GM19193 (cell line): Measurements from ENCODE around the gene TC2N.

Experiments
- POLR2A ChIP-seq: IDR thresholded peaks from 4 replicates; pipeline ENCODE4 v1.6.1; 2011; ENCODE audit not compliant: insufficient read depth, insufficient read length; ENCODE audit errors: extremely low read depth

Gene TC2N

DNA sequence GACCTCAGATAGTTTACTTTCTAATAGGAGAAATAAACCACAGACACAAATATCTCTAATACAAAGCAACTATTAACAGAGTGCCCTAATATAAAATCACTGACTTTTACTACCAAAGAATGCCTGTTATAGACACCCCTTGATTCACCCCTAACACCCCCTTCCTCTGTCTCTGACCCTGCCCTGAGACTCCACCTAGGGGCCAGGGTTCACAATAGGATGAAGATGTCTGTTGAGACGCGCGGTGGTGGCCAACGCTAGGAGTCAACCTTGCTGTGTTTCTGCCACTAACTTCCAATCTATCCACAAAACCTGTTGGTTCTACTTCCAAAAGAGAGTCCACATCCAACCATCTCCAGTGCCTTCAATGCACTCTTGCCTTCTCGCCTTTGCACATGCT, 10.9 kb upstream of the TC2N start:
- no peak for TF ChIP-seq POLR2A

DNA sequence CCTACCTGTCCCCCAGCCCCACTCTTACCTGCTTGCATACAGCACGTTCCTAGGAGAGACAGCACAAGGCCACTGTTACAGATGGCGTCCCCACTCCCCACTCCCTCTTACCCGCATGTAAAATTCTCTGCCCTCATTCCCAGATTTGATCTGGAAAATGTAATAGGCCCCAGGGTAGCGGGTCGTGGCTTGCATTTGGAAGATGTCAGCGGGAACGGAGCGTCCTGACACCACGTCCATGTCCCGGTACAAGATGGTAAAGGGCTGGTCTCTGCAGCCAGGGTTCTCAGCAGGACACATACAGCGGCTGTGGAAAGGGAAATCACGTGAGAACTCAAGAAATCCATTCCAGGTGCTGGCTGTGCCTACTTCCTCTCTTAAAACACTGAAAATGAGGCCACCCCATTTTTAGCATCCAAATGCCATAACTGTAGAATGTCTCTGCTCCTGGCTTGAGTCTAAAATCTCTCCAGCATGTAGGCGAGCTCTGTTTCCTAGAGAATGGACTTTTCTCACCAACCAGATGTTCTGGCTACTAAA, 10.1 kb upstream of the TC2N start:
- TF ChIP-seq POLR2A: no peak

DNA sequence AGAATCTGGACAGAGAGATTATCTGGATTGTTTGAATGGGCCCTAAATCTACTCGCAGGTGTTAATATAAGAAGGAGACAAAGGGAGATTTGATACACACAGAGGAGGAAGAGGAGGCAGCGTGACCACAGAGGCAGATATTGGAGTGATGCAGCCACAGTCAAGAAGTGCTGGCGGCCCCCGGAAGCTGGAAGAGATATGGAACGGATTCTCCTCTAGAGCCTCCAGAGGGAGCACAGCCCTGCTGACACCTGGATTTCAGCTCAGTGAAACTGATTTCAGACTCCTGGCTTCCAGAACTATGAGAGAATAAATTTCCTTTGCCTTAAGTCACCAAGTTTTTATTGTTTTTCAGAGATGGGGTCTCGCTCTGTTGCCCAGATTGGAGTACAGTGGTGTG, 9.2 kb upstream of the TC2N start:
- TF ChIP-seq POLR2A: no peak

DNA sequence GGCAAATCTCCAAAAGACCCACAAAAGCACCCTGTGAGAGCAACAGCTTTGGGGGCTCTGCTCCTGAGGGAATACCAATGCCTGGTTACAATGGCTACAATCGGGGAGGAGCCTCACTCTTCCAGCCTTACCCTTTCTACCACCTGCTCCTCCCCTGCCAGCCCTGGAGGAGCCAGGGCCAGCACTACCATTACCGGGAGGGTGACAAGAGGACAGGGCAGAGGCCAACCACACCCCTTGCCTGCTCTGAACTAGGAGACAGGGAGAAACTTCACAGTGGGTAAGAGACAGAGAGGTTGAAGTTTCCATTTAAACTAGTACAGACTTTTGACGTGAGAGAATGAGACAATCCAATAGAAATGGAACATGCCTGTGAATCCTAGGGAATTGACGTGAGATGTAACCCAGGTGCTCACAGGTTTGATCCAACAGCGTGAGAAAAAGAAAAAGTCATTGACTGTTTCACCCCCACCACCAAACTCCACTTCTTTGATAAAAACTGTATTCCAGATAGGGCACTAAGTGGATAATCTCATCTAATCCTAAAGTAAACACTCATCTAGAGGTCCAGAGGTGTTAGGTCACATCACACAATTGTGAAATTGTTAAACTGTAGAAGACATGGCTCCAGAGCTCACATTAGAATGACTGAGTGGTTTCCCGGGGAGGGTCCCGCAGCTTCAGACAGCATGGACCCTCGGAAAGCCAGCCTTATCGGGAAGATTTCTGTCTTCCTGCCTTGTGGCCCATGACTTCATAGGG, 8.4 kb upstream of the TC2N start:
- TF ChIP-seq POLR2A: no peak

DNA sequence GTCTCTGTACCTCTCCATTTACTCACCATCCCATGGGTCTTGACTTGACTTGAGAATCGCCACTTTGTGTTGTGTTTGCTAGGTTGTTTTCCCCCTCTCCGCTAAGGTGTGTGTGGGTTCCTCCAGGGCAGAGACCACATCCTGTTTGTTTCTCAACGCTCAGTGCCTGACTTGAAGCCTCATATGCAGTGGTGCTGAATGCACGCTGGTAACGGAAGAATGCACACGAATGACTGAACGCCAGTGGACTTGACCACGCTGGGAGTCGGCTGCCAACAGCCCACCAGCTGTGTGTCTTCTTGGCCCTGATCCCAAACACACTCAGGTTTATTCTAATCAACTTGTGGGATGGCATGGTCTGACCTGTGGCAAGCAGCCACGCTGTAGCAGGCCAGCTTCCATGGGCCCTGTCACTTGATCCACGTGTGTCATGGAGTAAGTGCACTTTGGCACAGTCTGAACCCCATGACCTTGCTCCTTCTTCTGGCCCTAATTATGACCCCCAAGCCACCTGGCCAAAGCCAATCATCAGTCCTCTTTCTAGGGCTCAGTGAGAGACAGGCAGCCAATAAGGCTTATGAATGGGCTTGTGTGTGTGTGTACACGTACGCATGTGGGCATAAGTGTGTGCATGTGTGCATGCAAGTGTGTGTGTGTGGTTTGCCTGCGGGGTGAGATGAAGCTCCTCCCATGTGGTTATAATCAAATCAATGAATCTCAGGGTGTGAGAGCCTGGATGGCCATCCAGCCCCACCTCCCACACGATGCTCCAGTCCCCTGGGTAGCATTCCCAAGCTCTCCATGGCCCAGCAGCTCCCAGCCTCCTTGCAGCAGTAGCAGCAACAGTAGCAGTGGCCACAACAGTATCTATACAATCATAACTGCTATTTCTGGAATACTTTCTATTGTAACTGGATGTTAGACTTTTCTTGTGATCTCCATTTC, 6.4 kb upstream of the TC2N start:
- no peak for TF ChIP-seq POLR2A

DNA sequence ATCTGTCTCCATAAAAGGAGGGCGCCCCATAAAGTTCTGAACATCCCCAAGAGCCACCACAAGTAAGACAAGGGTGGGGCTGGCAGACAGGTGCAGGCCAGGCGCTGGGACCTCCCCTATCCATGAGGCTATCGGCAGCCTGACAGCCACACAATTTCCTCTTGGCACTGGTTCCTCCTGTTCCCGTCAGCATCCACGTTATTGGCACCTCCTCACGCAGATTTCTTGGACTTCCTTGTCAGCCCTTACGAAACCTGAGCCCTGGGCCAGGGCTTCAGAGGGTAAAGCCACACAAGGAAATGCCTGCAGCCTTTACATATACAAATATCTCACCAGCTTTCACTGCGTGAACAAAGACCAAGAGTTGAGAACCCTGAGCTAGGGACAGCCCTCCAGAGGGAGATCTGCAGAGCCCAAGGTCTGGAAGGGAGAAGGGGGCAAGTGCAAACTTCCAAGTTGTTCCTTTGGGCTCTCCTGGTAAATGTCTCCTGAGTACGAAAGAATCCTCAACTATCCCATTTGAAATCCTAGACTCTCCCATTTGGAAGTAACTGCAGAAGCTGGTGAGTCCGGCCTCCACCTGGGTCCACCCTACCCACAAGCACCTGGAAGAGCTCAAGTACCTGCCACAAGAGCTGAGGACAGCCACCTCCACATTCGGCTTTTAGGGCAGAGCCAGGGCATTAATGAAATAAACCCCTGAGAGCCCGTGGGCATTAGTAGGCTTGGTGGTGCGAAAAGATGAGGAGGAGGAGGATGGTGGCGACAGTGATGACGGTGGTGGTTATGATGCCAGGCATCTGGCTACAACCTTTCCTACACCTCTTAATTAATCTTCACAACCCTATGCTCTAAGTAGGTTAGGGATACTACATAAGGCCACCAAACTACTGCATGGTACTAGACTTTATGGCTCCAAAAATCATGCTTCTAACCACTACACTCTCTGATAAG, 5.5 kb upstream of the TC2N start:
- no peak for TF ChIP-seq POLR2A

DNA sequence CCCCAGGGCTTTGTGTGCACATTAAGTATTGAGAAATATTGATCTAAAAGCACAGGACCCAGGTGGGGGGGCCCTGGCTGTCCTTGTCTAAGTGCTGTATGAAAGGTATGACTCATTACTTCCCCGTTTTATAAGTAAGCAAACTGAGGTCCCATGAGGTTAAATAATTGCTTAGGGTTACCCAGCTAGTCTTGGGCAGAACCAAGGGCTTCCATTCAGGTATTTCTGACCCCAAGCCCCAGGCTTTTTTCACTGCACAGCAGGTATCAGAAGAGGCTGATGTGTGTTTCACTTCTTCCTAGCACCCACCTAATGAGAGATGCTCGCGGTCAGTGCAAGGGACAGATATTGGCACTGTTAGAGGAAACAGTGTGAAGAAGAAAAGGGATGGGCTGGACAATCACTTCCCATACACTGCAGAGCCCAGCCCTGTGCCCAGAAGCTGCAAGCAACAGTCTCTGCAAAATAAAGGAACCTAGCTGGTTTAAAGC, 4.7 kb upstream of the TC2N start:
- no peak for TF ChIP-seq POLR2A

DNA sequence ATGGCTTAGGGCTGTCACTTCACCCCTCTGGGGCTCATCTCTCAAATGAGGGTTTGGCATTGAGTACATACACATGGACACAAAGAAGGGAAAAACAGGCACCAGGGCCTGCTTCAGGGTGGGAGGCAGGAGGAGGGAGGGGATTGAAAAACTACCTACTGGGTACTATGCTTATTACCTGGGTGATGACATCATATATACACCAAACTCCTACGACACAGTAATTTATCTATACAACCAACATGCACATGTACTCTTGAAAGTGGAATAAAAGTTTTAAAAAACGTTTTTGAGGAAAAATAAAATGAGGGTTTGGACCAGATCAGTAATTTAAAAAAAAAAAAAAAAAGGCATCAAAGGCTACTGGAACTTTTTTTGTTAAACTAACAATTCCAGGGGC, 3.6 kb upstream of the TC2N start:
- TF ChIP-seq POLR2A: no peak

DNA sequence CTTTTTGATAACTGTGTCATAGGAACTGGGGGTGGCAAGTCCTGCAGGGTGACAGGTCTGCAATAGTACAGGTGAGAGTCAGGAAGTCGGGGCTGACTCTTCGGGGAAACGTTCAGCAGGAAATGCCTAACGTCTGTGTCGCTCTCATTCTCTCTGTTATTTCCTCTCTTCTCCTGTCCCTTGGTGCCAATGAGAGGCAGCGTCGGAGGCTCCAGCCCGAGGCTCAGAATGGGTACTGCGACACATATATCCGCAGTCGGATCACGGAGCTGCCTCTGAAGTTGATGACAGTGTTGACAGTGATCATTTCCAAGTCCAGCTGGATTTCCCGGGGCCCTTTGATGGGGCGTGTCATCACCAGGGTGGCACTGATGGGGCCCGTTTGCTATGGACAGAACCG, 2.7 kb upstream of the TC2N start:
- TF ChIP-seq POLR2A: no peak

DNA sequence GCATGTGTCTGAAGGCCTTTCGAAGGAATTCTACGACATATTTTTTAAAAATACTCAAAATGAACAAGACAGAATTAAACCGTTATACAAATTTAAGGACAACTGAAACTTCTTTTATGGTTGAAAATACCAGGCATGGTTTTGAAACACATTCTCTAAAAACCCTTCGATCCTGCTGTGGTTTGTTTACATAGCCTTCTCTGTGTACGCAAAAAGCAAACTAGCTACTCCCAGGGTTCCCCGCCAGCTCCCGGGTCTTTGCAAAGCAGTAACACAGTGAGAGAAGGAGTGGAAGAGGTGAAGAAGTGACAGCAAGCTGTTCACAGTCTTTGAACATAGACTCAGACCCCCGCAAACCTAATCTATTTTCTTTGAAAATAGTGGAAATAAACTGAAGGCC, 2.2 kb upstream of the TC2N start:
- TF ChIP-seq POLR2A: no peak

DNA sequence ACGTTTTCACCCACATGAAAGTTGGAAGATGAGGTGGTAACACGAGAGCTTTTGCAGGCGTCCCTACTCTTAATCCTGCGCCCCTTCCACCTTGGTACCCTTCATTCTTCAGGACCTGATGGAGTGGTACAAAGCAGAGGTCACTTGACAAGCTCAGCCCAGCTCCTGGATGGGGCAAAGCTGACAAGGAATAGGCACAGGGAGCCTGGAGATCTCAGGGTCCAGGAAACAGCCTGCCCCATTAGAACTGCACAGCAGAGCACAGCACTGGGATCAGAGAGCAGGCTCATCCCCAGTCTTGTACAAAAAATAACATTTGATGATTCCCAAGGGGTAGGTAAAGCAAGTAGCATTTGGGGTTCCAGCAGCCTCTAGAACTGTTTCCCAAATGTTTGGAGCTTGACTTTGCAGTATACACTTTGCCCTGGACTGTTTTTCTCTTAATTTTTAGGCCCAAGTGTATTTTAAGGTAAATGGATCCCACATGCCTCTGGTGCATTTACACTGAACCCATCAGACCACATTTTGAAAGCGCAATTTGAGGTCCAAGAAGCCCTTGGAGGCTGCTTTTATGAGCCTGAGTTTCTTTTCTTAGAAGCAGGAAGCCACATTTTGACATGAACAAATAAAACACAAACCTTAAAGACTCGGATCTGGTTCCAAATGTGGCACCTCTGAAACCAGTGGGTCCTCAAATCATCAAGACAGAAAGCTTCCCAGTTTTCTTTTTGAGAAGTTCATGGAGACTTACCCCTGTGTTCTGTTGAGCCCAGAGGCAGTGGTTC, 633 bp downstream of the TC2N start:
- no peak for TF ChIP-seq POLR2A

DNA sequence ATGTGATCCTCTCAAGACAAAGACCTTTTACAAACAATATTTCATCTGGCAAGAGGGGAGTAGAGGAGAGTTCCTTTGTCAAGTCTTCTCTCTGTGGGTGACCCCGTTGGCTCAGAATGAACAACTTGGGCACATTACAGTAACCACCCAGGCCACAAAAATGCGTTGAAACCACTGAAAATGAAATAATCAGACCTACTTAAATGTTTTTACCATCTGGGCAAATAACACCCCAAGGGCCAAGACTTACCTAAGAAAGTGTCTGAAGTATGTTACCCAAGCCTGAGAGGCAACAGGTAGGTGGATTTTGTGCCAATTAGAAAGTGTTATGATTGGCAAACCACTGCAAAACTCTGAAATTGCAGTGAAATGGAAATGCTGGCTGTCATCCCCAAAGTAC, 1.3 kb downstream of the TC2N start:
- TF ChIP-seq POLR2A: no peak

DNA sequence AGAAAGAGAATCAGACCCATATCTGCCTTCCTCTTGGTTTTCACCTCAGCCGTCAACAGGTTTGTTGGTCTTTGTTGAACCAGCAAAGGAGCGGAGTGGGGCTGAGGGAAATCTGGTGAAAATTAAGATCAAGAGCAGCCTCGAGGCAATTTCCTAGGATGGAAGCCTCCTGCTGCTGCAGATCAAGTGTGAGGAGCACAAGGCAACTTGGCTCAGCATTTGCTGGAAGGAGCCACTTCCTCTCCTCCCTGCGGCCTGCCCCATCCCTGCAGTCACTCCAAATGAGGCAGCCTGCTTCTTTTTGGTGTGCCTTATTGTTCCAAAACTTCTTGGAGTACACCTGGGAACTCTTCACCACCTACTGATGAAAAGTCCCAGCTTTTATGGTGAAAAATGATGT, 4.9 kb downstream of the TC2N start:
- TF ChIP-seq POLR2A: no peak

DNA sequence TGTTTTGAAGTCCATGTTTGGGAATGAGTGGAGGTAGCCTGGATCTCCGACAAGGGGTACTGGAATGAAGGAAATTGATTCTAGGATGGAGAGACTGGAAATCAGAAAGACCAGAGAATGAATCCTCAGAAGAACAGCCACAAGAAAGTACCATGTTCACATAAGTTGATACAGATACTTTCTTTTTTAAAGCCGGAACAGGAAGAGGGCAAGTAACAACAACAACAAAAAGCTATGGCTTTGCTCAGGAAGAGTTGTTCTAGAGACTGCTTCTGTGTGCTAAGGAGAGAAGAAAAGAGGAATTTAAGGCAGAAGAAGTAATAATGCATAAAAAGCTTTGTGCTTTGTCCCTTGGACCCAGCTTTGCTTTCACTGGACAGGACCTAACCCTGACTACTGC, 6.2 kb downstream of the TC2N start:
- TF ChIP-seq POLR2A: no peak
